Kidney epithelial cell (primary cell): ENCODE data around the gene HOXD4. TPM values are rescaled to one million over a fixed set of nuclear protein-coding genes. Genes with fewer than 3 reads are reported as not detected.

Experiments used
- DNase-seq: peaks from one replicate; pipeline ENCODE4 v3.0.0-alpha.2; 2010; ENCODE audit warnings: low read depth
- H3K27me3 ChIP-seq: 2 replicates; pipeline ENCODE4 v1.6.0; 2011; ENCODE audit warnings: low read length; ENCODE audit not compliant: control insufficient read depth, insufficient read depth
- H3K36me3 ChIP-seq: 2 replicates; pipeline ENCODE4 v1.5.1; 2011; ENCODE audit warnings: low read length; ENCODE audit not compliant: control insufficient read depth, insufficient read depth
- H3K4me3 ChIP-seq: 2 replicates; pipeline ENCODE4 v1.5.1; 2011; ENCODE audit warnings: low read depth, mild to moderate bottlenecking, control low read depth, low read length
- CTCF ChIP-seq: IDR thresholded peaks from 2 replicates; pipeline ENCODE4 v1.5.1; 2011; ENCODE audit warnings: mild to moderate bottlenecking, moderate library complexity, low read length, control low read depth, inconsistent platforms; ENCODE audit not compliant: insufficient read depth, poor library complexity, severe bottlenecking
- total RNA-seq: library from RNA; depleted of rRNA; stranded (reverse); fragments of >200 nt; gene quantifications from 2 replicates; pipeline ENCODE4 v1.2.3, GENCODE V29; 2015

The HOXD4 gene
- total RNA-seq, 1 donor from 2014 or later: 5.4 TPM

- no peak for TF ChIP-seq CTCF
- Histone ChIP-seq H3K36me3 (no peaks in the 10 kb centered on the region), H3K27me3 (no peaks in the 10 kb centered on the region), H3K4me3 (peak overlapping the region; percentile 82)
- DNase-seq: no peak
These were observed 37.7 kb downstream of the HOXD4 start for GRCh38 chr2:176188774-176189680.

DNA sequence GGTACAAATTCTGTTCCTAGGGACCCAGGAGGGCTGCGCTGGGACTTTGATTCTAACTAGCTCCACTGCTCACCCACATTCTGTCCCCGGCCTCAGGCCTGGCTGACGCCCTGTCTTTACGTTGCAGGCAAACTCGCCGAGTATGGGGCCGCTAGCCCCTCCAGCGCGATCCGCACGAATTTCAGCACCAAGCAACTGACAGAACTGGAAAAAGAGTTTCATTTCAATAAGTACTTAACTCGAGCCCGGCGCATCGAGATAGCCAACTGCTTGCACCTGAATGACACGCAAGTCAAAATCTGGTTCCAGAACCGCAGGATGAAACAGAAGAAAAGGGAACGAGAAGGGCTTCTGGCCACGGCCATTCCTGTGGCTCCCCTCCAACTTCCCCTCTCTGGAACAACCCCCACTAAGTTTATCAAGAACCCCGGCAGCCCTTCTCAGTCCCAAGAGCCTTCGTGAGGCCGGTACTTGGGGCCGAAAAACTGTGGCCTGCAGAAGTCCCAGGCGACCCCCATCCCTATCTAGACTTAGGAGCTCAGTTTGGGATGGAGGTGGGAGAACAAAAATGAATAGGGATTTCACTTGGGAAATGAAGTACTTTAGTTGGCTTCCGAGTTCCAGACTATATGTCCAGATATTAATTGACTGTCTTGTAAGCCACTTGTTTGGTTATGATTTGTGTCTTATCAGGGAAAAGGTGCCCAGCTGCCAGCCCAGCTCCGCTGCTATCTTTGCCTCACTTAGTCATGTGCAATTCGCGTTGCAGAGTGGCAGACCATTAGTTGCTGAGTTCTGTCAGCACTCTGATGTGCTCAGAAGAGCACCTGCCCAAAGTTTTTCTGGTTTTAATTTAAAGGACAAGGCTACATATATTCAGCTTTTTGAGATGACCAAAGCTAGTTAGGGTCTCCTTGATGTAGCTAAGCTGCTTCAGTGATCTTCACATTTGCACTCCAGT, 38.6 kb downstream of the HOXD4 start:
- no peak for TF ChIP-seq CTCF
- Histone ChIP-seq H3K4me3 (peak overlapping the region; percentile 82), H3K27me3 (no peaks in the 10 kb centered on the region), H3K36me3 (no peaks in the 10 kb centered on the region)
- no peak for DNase-seq

DNA sequence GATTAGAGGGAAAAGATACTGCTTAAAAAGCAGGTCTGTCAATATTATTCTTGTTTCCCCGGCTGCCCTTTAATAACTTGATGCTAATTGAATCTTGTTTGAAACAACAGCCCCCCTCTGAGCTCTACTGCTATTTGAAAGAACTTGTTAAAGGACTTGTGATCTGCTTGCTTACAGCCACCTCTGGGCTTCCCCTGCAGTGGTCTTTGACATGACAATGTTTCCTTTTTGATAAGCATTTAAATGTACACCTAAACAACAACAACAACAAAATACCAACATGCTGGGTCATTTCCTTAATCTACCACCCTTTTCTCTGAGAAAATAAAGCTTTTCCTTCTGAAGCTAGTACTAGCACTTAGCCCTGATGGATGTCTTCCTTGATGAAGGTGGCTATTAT, 41.0 kb downstream of the HOXD4 start:
- Histone ChIP-seq H3K27me3 (no peaks in the 10 kb centered on the region), H3K4me3 (no peak overlapping the region), H3K36me3 (no peaks in the 10 kb centered on the region)
- no peak for DNase-seq
- TF ChIP-seq CTCF: no peak

- no peaks in the 10 kb centered on the region for H3K36me3 ChIP-seq
- no peak overlapping the region for H3K4me3 ChIP-seq
- no peaks in the 10 kb centered on the region for H3K27me3 ChIP-seq
- no peak for DNase-seq
- TF ChIP-seq CTCF: no peak
These were observed 41.7 kb downstream of the HOXD4 start for GRCh38 chr2:176193048-176193447.

DNA sequence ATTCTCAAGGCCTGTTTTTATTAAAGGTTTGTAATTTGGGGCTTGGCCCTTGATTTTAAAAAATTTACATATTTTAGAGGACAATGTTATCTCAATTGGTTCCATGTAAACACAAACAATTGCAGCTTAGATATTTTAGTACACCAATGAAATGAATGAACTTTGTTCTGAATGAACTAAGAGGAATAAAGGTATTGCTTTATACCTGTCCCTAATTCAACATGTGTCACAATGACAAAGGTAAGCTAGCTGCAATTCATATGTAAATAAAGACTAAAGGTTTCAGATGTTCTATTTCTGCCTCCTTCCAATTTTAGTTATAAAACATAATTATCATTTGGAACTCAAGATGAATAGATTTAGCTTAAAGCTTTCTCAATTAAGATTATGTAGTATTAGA, 48.6 kb downstream of the HOXD4 start:
- H3K36me3 ChIP-seq: no peaks in the 10 kb centered on the region
- H3K27me3 ChIP-seq: no peaks in the 10 kb centered on the region
- no peak for TF ChIP-seq CTCF
- DNase-seq: no peak
- no peak overlapping the region for H3K4me3 ChIP-seq
